NCI-H1417 treated with DMSO at 0.1 percent for 48 hours (cell line): ENCODE measurements around the gene CARHSP1.
"Not testable (repeated sequence)": the region's sequence is repeated elsewhere in the genome, so short reads cannot be mapped to it uniquely, and the experiment has no call there.

Experiments
- DNase-seq: peaks from one replicate; lab custom pipeline; 2025; lab: John Stamatoyannopoulos, UW

CARHSP1 gene

DNA sequence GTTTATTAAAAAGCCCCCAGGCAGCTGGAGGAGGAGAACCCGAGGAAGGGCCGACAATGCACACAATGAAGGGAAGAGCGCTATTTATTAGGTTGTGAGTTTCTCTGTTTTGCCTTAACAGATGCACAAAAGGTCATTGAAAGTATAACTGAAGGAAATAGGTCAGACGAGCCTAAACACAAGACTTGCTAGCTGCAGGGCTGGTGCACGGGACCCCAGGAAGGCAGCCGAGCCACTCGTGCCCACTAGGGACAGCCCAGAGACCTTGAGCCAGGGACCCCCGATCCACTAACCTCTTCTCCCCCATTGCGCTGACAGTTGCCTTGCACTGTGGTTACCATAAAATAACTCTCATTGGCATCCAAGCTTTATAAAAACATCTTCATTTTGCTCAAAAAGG, 24.6 kb upstream of the CARHSP1 start:
- DNase-seq, result no peak

DNA sequence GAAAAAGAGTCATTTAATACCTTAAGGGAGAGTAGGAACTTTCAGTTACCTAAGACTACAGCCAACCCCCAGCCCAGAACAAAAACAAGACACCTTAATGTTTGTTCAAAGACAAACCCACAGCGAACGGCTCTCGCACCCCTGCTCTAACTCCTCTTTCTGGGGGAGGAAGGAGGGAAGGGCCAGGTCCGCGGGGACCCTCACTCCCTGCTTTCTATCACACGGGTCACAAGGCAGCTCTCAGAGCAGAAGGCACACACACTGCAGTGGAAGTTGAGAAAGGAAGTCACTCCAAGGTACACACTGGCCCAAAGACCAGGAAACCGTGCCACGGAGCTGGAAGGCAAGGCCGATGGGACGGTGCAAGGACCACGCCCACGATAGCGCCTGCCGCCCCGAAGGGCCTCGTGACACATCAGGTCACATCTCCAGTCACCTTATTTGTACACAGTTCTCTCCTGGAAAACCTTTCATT, 23.3 kb upstream of the CARHSP1 start:
- no peak for DNase-seq

DNA sequence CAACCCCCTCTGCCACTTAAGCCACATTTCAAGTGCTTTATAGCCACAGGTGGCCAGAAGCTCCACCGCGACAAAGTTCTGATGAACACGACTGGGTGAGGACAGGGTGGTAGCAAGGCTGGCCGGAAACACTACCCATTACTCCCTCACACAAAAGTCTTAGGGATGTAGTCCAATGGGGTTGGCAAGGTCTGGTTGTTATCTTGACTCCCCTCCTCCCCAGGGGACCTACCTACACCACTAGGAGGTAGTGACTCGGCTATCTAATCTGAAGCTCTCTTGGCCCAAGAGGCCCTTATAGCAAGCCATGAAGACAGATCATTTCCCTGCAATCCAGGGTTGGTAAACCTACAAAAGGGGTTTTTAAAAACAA, 21.7 kb upstream of the CARHSP1 start:
- DNase-seq, result no peak

DNA sequence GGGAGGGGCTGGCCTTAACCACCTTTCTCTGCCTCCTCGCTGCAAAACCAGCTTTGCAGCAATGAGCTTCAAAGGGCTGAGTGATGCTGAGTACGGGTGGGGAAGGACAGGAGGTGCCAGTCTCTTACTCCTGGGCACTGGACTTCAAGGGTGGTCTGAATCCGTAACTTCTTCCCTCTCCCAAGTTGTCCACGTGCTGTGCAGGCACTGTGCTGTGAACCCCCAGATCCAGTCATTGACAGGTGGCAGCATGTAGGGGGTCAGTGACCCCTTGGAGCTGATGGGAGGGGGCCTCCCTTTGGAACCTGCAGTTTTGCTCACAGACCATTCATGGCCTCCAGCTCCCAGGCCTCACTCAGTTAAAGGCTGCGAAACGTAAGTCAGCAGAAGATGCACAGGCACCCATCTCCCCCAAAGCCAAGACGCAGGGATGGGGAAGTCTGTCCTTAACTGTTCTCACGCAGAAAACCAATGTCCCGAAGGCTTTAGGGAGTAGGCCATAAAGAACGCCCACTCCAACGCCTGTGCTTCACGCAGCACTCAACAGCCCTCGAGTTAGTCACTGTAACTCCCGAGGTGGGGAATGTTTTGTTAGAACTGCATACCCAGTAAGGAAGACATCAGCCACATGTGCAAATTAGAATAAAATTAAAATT, 21.2 kb upstream of the CARHSP1 start:
- no peak for DNase-seq

DNA sequence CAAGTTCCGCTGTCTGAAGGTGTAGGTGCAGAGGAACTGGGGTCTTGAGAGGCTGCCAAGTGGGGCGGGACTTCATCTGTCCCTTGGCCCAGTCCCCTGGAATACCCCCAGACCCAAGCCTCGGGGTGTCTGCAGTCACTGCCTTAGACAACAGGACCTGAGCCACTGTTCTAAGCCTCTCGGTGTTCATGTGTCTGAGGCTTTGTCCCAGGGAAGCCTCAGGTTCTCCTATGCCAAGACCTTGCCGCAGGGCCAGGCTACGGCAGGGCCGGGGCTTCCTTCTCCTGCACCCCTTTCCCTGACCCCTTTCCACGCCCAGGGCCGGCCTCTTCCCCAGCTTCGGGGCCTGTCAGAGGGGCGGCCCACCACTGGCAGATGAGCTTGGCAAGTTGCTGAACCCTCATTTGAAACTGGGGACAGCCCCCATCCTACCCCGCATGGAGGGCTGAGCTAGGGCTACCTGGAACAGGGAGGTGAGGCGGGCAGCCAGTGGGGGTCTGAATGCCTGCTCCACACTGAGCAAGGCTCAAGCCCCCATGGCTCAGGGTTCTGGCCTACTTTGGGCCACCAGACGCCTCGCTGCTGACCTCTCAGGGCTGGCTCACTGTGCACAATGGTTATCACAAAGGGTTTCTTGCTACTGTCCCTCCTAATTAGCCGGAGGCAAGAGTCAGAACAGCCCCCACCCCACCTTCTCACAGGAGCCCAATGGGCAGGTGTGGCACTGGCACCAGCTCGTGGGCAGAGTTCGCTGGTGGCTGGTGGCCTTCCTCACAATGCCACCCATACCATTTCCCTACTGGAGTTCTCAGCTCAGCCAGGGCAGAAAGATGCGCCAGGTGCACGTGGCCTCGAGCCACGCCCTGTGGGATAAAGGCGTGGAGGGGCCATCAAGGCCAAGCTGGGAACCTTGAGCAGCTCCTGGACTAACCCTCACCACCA, 20.4 kb upstream of the CARHSP1 start:
- DNase-seq, result no peak

GRCh38 chr16:8887952-8888560, 19.2 kb upstream of the CARHSP1 start:
- no peak for DNase-seq

DNA sequence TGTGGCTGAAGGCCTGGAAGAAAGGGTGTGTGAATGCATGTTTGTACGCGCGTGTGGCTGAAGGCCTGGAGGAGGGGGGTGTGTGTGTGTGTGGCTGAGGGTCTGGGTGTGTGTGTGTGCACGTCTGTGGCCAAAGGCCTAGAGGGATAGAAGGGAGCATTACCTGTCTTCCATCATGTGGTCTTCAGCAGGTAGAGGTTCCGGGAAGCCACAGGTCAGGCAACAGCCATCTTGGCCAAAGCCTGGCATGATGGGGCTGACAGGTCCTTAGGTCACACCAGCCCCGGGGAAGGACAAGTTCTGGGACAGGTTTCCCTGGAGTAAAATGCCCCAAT, 18.6 kb upstream of the CARHSP1 start:
- no peak for DNase-seq

- no peak for DNase-seq
Observed at GRCh38 chr16:8886593-8887430, 18.0 kb upstream of the CARHSP1 start.

DNA sequence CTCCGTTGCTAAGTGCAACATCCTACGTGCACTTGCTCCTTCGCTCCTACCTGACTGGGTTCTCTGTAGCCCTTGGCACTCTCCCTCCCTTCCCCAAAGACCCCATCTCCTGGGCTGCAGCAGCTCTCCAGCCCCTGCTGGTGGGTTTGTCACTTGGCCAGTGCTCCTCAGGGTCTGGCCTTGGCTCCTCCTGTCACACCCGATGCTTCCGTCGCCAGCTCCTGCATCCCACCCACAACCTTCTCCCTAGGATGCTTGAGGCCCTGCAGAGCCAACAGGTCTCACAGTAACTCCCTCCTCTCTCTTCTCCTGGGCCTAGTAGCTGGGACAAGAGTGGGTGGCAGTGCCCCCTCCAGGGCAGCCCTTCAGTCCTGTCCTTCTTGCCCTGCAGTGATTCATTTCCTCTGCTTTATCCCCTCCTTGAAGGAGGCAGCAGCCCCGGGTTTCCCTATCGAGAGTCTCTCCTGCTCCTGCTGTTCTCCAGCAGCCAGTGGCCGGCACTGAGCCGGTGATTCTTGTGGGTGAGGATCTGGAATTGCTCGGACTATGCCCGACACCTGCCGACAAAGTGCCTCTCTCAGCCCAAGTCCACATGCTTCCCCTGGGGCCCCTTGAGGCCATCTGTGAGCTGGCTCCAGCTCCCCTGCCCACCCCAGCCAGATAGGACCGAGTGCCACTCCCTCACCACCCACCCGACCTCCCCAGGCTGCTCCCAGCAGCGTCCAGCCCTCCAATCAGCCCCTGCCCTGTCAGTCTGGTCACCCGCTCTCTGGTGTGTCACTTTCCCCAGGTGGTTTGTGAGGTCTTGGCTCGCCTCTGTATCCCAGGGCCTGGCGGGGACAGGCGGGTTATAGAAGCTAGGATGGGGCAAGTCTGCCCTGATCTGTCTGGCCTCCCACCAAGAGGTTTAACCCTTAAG, 17.1 kb upstream of the CARHSP1 start:
- DNase-seq, result no peak

DNA sequence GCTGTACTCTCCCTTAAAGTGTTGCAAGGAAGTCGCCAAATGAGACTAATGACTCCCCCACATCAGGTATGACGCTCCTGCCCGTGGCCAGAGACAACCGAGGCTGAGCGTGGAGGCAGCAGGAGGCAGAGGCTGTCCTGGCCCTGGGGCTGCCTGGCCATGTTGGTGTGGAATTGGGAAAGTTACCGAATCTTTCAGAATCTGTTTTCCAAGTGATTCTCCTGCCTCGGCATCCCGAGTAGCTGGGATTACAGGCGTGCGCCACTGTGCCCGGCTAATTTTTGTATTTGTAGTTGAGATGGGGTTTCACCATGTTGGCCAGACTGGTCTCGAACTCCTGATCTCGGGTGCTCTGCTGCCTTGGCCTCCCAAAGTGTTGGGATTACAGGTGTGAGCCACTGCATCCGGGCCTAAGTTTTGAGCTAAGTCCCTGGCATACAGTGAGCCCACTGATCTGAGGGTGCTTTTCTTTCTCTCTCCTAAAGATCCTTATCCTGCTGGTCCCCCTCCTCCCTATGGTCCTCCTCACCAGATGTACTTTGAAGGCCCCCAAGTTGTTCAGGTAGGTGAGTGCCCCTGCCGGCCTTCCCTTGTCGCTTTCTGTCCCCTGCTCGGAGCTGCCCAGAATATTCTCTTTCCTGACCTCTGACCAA, 14.0 kb upstream of the CARHSP1 start:
- DNase-seq, result no peak

GRCh38 chr16:8882041-8882617, 13.3 kb upstream of the CARHSP1 start, which contains the start of gene LITAFD:
Gene LITAFD (plus strand): TSS chr16:8882351. CDS start chr16:8884356, 2,005 bp downstream.
- DNase-seq, result no peak

GRCh38 chr16:8880839-8881510, 12.2 kb upstream of the CARHSP1 start:
- no peak for DNase-seq

- no peak for DNase-seq
Observed at GRCh38 chr16:8878523-8878911, 9.7 kb upstream of the CARHSP1 start.

GRCh38 chr16:8877894-8878522, 9.2 kb upstream of the CARHSP1 start:
- no peak for DNase-seq

- not testable (repeated sequence) for DNase-seq
Observed at GRCh38 chr16:8875317-8875716, 6.5 kb upstream of the CARHSP1 start.

DNA sequence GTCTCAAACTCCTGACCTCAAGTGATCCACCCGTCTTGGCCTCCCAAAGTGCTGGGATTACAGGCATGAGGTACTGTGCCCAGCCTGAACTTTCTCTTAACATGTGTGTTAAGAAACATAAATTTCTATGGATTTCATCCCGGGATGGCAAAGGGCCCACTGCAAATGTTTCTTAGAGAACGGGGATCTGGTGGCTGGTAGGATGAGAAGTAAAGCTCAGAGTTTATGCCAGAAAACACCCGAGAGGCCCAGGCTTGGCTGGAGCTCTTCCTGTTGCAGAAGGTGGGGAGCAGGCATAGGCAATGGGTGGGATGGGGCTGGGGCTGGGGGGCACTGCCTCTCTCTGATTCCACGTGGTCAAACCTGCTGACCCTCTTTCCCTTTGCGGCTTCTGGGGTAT, 5.6 kb upstream of the CARHSP1 start:
- no peak for DNase-seq

DNA sequence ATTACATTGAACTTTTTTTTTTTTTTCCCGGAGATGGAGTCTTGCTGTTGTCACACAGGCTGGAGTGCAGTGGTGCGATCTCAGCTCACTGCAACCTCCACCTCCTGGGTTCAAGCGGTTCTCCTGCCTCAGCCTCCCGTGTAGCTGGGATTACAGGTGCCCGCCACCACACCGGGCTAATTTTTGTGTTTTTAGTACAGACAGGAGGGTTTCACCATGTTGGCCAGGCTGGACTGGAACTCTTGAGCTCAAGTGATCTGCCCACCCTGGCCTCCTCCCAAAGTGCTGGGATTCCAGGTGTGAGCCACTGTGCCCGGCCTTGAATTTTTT, 5.0 kb upstream of the CARHSP1 start:
- DNase-seq, result not testable (repeated sequence)

DNA sequence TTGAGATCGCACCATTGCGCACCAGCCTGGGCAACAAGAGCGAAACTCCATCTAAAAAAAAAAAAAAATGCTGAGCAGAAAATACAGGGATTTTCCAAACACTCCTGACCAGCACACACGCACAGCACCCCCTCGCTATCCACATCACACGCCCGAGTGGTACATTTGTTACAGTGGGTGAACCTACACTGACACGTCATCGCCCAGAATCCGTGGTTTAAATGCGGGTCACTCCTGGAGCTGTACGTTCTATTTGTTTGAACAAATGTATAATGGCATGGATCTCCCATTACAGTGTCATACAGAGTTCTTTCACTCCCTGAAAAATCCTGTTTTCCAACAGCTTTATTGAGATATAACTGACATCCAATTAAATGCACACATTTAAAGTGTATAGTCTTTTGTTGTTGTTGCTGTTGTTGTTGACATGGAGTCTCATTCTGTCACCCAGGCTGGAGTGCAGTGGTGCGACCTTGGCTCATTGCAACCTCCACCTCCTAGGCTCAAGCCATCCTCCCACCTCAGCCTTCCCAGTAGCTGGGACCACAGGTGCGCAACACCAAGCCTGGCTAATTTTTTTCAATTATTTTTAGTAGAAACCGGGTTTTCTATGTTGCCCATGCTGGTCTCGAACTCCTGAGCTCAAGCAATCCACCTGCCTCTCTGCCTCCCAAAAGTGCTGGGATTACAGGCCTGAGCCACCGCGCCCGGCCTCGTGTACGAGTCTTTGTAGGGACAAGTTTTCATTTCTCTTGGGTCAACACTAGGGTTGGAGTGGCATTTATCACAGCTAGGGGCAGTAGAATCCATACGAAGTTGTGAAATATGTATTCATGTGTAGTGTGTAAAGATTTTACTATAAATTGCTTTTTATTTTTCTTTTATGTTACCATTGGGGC, 4.4 kb upstream of the CARHSP1 start:
- no peak for DNase-seq
